SK-MEL-5 (cell line): Measurements from ENCODE around the gene TMEM72. TPM values are rescaled to one million over a fixed set of nuclear protein-coding genes. Genes with fewer than 3 reads are reported as not detected.

Source experiments
- DNase-seq: peaks from one replicate; pipeline ENCODE4 v3.0.0-alpha.2; 2016; ENCODE audit warnings: low read depth, low spot score
- in situ Hi-C: cut with HindIII; loops from 2 replicates; pipeline ENCODE4 v1.10.0; 2016; ENCODE audit warnings: low sequenced_read_pairs, high pct_unique_total_duplicates, low pct_unique_long_range_greater_than_20kb
- total RNA-seq: library from RNA; depleted of rRNA; stranded (reverse); fragments of >200 nt; shearing (Covaris generic); gene quantifications from 2 replicates; pipeline ENCODE4 v1.2.3, GENCODE V29; 2014; rRNA removed

Gene TMEM72
- total RNA-seq, 1 experiment from 2014 or later, result not detected

DNA sequence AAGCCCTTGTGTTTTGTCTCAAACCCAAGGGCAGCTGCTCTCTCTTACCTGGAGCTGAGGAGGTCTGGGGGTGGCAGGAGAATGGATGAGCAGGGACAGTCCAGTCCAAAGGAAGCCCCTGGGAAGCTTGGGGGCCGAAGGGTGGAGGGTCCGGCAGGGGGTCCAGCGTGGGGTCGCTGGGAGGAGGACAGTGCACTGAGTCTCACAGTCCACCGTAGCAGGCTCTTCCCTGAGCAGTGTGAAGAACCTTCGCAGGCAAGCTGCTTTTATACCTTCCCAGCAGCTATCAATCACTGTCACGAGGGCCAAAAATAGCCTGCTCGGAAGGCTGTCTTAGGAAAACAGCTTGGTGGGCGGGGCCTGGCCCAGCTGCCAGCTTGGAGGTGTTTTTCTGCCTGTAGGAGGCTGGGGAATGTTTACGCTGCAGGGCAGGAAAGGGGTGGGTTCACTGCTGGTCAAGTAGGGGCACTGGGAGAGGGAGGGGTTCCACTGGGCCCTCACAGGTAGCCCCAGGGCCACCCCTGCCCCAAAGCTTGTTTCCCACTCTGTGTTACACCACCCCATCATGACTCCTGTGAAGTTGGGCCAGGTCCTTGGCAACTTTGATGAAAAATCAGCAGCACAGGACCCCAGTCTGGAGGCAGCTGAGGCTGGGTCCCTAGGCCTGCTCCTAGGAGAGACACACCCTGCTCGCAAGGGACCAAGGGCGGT is 67.6 kb downstream of the TMEM72 start, which contains the start of gene DEPP1:
Gene DEPP1, minus strand, starts transcription at position 240 of the 711 bp plus-strand sequence. CDS start 779 bp downstream, outside the sequence.
- in situ Hi-C loops, result no loop called here
- peak; percentile 77 for DNase-seq

- in situ Hi-C loops, result no loop called here
- DNase-seq, result no peak
These were observed 68.4 kb downstream of the TMEM72 start for GRCh38 chr10:44979281-44980191.

DNA sequence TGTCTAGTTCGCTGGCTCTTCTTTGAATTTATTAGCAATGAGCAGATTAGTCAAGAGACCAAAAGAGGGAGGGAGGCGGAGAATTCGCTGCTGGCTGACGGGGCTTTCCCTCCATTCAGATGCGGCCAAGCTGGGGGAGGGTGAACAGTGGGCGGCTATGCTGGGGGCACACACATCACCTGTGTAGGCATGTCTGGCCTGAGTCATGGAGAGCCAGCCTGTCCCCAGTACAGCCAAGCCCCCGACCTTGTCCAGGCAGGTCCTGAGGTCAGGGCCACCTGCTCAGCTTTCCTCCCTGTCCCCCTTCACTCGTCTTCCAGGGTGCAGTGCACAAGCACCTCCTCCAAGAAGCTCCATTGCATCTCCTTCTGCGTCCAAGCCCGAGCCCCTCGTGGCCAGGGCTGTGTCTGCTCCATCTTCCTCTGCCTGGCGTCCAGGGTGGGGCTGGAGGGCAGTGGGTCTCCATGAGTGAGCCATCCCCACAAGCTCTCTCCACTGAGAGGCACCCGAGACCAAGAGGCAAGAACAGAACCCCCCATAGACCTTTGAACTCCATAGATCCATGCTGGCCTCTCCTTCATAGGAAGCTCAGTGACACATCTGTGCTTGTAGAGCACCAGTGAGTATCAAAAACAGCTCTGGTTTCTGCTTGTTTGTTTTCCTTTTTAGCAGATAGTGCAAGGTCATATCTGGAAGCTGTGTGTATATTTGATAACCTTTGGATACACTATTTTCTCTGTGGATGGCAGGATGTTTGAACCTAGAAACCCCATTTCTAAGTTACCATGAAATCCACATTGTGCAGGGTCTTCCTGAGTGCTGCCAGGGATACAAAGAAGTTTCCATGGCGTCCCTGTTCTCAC is 69.4 kb downstream of the TMEM72 start:
- in situ Hi-C loops, result no loop called here
- DNase-seq, result no peak

- in situ Hi-C loops, result no loop called here
These were observed 70.3 kb downstream of the TMEM72 start for GRCh38 chr10:44981172-44982113.

GRCh38 chr10:44982114-44982460 is 71.0 kb downstream of the TMEM72 start:
- DNase-seq, result no peak

More at GRCh38 chr10:44981172-44982113, 70.3 kb downstream of the TMEM72 start:
- DNase-seq, result peak; percentile 55

GRCh38 chr10:44982496-44982895 is 71.4 kb downstream of the TMEM72 start:
- DNase-seq, result no peak
- in situ Hi-C loops, result no loop called here

More at GRCh38 chr10:44982114-44982460, 71.0 kb downstream of the TMEM72 start:
- in situ Hi-C loops, result no loop called here

DNA sequence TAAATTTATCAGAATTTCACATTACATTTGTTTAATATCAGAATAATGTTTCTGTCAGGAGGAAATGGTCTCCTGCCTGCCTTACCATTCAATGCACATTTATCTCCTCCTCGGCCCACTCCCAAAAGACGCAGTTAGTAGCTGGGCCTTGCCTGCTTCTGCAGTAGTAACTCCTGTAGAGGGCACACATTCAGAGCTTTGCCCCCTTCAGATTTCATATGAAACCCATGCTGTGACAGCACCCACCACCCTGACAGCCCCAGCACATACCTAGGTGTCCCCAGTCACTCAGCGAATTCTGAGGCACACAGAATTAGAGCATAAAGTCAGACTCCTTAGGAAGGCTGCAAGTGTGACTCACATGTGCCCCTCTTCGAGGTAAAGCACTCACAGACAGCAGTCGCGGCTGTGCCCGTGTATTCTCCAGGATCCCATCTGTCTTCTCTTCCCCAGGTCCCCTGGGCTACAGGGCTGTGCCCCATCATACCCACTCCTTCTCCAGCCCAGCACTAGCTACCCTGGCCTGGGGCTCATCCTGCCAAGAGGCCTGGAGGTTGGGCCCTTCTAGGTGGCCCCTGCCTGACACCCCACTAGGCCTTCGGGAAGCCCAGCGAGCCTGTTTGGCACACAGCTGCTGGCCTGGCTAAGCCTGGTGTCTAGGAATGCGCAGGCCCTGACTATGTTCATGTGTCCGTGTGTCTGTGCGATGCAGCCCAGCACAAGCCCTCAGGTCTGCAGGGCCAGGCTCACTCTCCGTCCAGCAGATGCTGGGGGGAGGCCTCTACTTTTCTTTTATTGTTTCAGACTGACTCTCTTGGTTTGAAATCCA is 72.1 kb downstream of the TMEM72 start:
- in situ Hi-C loops, result no loop called here

GRCh38 chr10:44983895-44984278 is 72.8 kb downstream of the TMEM72 start:
- no peak for DNase-seq
- in situ Hi-C loops, result no loop called here

More for the DNA sequence above, 72.1 kb downstream of the TMEM72 start:
- no peak for DNase-seq

GRCh38 chr10:44984671-44985101 is 73.5 kb downstream of the TMEM72 start:
- DNase-seq, result no peak
- in situ Hi-C loops, result no loop called here

DNA sequence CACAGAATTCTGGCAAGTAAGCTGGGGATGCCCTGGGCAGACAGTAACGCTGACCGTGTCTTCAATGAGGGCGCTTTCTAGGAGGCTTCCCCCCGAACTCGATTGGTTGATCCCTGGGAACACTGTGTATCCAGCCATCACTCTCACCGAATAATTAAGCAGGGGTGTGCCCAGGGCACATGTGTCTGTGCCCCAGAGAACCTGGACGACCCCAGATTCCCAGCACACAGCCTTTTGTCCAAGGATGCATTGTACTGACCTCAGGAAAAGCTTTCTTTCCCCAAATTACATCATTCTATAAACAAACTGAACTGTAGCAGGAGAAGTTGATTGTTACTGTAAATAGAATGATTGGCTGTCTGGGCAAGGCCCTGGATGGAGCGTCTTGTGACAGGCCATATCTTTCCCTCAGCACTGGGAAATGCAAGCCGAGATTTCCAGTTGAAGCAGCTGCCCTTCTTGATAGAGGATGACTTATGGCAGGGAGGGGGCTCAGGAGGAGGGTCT is 74.1 kb downstream of the TMEM72 start:
- in situ Hi-C loops, result no loop called here
- no peak for DNase-seq

- in situ Hi-C loops, result no loop called here
- no peak for DNase-seq
These were observed 75.0 kb downstream of the TMEM72 start for GRCh38 chr10:44986179-44986578.

Other genes with a start within 250 kb of the TMEM72 start
- gene RASSF4, start 48.5 kb downstream of the TMEM72 start, total RNA-seq, result 1.8 and 2.1 TPM in 2 replicates
- 0.11 and 0.71 TPM in 2 replicates for gene DEPP1, start 67.5 kb downstream of the TMEM72 start, total RNA-seq
- gene ZNF22, start 89.6 kb downstream of the TMEM72 start, total RNA-seq, result 5.5 and 5.6 TPM in 2 replicates